ENCODE data around the gene HSD17B4.
"Not testable (repeated sequence)": the region's sequence is repeated elsewhere in the genome, so short reads cannot be mapped to it uniquely, and the experiment has no call there.

- TF ChIP-seq, protein P1, sequence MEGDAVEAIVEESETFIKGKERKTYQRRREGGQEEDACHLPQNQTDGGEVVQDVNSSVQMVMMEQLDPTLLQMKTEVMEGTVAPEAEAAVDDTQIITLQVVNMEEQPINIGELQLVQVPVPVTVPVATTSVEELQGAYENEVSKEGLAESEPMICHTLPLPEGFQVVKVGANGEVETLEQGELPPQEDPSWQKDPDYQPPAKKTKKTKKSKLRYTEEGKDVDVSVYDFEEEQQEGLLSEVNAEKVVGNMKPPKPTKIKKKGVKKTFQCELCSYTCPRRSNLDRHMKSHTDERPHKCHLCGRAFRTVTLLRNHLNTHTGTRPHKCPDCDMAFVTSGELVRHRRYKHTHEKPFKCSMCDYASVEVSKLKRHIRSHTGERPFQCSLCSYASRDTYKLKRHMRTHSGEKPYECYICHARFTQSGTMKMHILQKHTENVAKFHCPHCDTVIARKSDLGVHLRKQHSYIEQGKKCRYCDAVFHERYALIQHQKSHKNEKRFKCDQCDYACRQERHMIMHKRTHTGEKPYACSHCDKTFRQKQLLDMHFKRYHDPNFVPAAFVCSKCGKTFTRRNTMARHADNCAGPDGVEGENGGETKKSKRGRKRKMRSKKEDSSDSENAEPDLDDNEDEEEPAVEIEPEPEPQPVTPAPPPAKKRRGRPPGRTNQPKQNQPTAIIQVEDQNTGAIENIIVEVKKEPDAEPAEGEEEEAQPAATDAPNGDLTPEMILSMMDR (IDR thresholded peaks at IDR 0.05; ENCODE audit: low read depth, low read length), result not testable (repeated sequence)
- TF ChIP-seq EZH2phosphoT487 (IDR thresholded peaks at IDR 0.05; ENCODE audit: low read depth), result not testable (repeated sequence)
Measured at GRCh38 chr5:119432674-119433237, 19.5 kb upstream of the HSD17B4 start.
